PC-3 (cell line): Measurements from ENCODE around the gene L3MBTL4.

ENCODE experiments used
- CTCF ChIP-seq: fragments of 300-600 bp; sonication (generic); conservative IDR thresholded peaks from 2 replicates; pipeline ENCODE4 v1.5.1; 2017; ENCODE audit warnings: antibody characterized with exemption, low read depth, mild to moderate bottlenecking, low read length
- EZH2 ChIP-seq: fragments of 300-600 bp; sonication (generic); IDR thresholded peaks from one replicate; pipeline ENCODE4 v1.6.1; 2017; ENCODE audit warnings: antibody characterized with exemption, mild to moderate bottlenecking, low read length; ENCODE audit not compliant: unreplicated experiment

- TF ChIP-seq CTCF (no peak), EZH2 (no peak)
Observed at GRCh38 chr18:6406910-6407470, 7.7 kb downstream of the L3MBTL4 start.
